Activated T-helper 1 cell treated with anti-CD3 and anti-CD28 coated beads, Interleukin-12 subunit alpha, Interleukin-12 subunit beta, Interleukin-2, Interleukin-4 antibody, amounts not matched to agents 30 ng/mL and 10 ng/mL and 1 ng/mL, durations not matched to agents 14 hours and 24 hours and 36 hours (primary cell): ENCODE measurements around the gene SPATS2. TPM values are rescaled to one million over a fixed set of nuclear protein-coding genes. Genes with fewer than 3 reads are reported as not detected.
"Not testable (repeated sequence)": the region's sequence is repeated elsewhere in the genome, so short reads cannot be mapped to it uniquely, and the experiment has no call there.

Experiments used
- DNase-seq: peaks from one replicate; pipeline ENCODE4 v3.0.0; 2021; ENCODE audit warnings: low spot score
- H3K27ac Mint-ChIP-seq: one replicate; pipeline ENCODE4 v1.8.0; 2021; ENCODE audit warnings: mild to moderate bottlenecking, mixed read lengths
- H3K27me3 Mint-ChIP-seq: one replicate; pipeline ENCODE4 v1.8.0; 2022; ENCODE audit warnings: mild to moderate bottlenecking, moderate library complexity, mixed read lengths; ENCODE audit not compliant: insufficient read depth
- H3K36me3 Mint-ChIP-seq: one replicate; pipeline ENCODE4 v1.8.0; 2021; ENCODE audit warnings: low read depth, mixed read lengths
- H3K4me1 Mint-ChIP-seq: one replicate; pipeline ENCODE4 v1.8.0; 2021; ENCODE audit warnings: low read depth, mixed read lengths
- H3K4me3 Mint-ChIP-seq: one replicate; pipeline ENCODE4 v1.8.0; 2021; ENCODE audit warnings: mild to moderate bottlenecking, moderate library complexity, mixed read lengths
- H3K9me3 Mint-ChIP-seq: one replicate; pipeline ENCODE4 v1.8.0; 2021; ENCODE audit warnings: mixed read lengths
- intact Hi-C: fragments of 100-400 bp; cut with micrococcal nuclease; formaldehyde crosslinking; loops from one replicate; pipeline ENCODE4 v1.15.1; 2024
- total RNA-seq: library from RNA; stranded (reverse); gene quantifications from 2 replicates; pipeline ENCODE4 v1.2.3, GENCODE V29; 2022

Gene SPATS2
- total RNA-seq, 1 donor from 2014 or later: 12.0 TPM

DNA sequence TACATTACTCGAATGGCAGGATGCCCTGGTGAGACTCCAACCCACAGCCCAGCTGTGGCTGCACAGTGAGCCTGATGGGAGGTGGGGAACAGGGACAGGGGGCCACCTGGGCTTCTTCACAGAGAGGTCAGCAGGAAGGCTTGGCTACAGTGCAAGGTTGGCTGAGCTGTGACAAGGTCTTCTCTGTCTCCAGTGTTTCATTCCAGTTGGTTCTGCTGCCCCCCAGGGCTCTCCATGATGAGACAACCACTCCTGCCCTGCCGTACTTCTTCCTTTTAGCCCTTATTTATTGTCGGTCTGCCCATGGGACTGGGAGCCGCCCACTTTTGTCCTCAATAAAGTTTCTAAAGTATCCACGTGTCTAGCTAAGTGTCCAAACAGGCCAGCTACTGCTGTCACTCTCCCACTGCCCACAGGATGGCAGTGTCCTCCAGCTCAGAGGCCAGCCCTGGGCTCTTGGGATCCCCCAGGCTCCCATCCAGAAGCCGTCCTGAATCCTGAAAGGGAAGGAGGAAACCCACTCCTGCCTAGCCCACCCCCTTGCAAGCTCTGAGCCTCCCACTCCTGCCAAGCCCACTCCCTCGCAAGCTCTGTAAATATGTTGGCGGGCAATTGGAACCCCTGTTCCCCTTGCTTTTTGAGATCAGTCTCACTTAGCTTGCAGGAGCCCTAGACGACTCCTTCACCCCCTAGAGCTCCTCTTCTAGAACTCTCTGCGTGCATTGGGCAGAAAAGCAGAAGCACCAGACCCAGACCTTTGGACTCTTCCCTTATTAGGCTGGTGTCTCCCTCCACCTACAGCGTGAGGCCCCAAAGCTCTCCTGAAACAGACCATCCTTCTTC lies 35.7 kb upstream of the SPATS2 start:
- no peak for DNase-seq
- Mint-ChIP-seq H3K4me1 (peaks cover 7% of the 10 kb centered on the region), H3K9me3 (no peaks in the 10 kb centered on the region), H3K27me3 (peaks cover 30% of the 10 kb centered on the region), H3K27ac (no peak overlapping the region), H3K4me3 (no peak overlapping the region), H3K36me3 (peaks cover 33% of the 10 kb centered on the region)
- intact Hi-C loops: loop anchor here (2.0 kb wide), 1 partner anchor 15 kb away; the partner anchor contains the start of gene DNAJC22

DNA sequence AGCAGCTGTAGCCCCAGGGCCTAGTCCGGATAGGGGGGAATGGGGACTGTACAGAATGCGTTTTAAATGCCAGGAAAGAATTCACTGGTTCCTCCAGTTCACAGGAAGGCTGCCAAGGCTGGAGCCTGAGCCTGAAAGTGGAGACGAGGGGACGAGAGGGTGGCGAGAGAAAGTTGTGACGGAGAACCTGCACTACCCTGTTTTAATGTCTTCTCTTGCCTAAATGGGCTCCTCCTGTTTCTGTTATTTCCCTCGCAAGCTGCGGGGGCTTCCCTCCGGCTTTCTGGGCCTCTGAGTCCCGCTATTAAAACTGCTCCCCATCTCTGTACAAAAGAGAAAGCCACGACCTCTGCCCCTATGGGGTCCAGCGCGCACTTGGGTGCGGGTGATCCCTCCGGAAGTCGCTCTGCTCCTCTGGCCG lies 34.8 kb upstream of the SPATS2 start:
- DNase-seq: no peak
- Mint-ChIP-seq H3K4me1 (peaks cover 11% of the 10 kb centered on the region), H3K36me3 (peaks cover 29% of the 10 kb centered on the region), H3K9me3 (no peaks in the 10 kb centered on the region), H3K27me3 (peaks cover 37% of the 10 kb centered on the region), H3K27ac (no peak overlapping the region), H3K4me3 (no peak overlapping the region)
- intact Hi-C loops: loop anchor here (2.0 kb wide), 1 partner anchor 14 kb away; the partner anchor contains the start of gene DNAJC22

DNA sequence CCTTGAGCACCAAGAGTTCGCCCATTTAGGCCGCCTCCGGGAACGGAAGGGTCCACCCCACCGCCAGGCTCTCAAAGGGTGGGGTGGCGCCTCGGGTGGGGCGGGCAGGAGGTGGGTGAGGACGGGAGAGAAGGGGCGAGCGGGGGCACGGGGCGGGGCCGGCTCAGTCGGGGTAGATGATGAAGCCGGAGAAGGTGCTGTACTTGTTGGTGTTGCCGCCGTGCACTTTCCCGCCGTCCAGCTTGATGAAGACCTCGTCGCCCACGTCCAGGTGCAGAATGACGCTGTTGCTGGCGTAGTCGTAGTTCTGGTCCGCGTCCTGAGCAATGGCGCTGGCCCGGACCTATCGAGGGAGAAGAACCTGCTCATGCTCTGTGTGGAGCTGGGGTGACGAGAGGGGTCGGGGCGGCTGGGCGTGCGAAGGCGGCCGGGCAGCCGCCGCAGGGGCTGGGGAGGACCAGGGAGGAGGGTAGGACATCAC lies 34.3 kb upstream of the SPATS2 start:
- Mint-ChIP-seq H3K27me3 (peaks cover 42% of the 10 kb centered on the region), H3K4me1 (peaks cover 16% of the 10 kb centered on the region), H3K36me3 (peaks cover 25% of the 10 kb centered on the region), H3K4me3 (peak overlapping the region; percentile 29), H3K9me3 (no peaks in the 10 kb centered on the region), H3K27ac (no peak overlapping the region)
- intact Hi-C loops: loop anchor here (2.0 kb wide), 1 partner anchor 14 kb away; the partner anchor contains the start of gene DNAJC22
- DNase-seq: no peak

DNA sequence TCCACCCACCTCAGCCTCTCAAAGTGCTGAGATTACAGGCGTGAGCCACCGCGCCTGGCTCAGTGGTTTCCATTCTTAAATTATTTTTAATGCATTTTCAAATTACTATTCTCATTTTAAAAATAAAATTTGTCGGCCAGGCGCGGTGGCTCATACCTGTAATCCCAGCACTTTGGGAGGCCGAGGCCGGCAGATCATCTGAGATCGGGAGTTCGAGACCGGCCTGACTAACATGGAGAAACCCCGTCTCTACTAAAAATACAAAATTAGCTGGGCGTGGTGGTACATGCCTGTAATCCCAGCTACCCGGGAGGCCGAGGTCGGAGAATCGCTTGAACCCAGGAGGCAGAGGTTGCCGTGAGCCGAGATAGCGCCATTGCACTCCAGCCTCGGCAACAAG lies 33.5 kb upstream of the SPATS2 start:
- Mint-ChIP-seq H3K27me3 (peaks cover 50% of the 10 kb centered on the region), H3K4me1 (peaks cover 21% of the 10 kb centered on the region), H3K36me3 (peaks cover 22% of the 10 kb centered on the region)
- DNase-seq, H3K27ac Mint-ChIP-seq, H3K9me3 Mint-ChIP-seq, H3K4me3 Mint-ChIP-seq: not testable (repeated sequence)
- intact Hi-C loops: loop anchor here (2.0 kb wide), 1 partner anchor 13 kb away; the partner anchor contains the start of gene DNAJC22

DNA sequence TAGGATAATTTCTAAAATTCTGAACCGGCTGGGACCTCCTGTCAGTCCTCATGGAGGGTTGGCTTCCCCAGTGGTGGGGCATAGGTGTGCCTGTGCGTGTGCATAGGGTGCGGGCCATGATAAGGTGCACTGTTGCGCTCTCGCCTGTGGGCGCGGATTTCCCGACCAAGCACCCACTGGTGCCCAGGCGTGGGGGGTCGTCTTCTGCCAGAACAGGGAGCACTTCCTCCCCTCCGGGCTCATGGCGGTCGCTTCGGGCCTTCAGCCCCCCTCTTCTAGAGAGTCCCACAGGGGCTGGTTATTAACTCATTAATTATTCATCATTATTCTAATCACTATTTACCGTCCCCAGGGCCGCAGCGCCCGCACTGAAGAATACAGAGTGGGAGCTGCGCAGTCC lies 33.0 kb upstream of the SPATS2 start:
- Mint-ChIP-seq H3K27me3 (peaks cover 54% of the 10 kb centered on the region), H3K27ac (no peak overlapping the region), H3K4me3 (no peak overlapping the region), H3K4me1 (peaks cover 21% of the 10 kb centered on the region), H3K9me3 (no peaks in the 10 kb centered on the region), H3K36me3 (peaks cover 22% of the 10 kb centered on the region)
- no peak for DNase-seq
- intact Hi-C loops: no loop called here

DNA sequence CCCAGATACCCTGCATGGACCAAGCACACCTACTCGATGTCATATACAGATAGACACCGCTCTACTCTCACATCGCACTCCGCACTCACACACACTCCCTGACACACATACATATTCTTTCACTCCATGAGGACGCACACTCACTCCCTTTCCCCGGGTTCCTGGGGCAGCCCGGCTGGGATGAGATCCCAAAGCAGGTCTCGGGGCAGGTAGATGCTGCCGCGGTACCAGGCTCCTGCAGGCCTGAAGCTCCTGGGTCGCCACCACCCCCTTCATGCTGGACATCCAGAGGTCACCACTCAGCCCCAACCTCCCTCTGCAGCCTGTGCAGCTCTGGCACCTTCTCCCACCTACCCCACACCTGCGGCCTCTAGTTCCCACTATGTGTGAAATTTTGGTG lies 32.6 kb upstream of the SPATS2 start:
- intact Hi-C loops: no loop called here
- Mint-ChIP-seq H3K4me1 (peaks cover 21% of the 10 kb centered on the region), H3K4me3 (no peak overlapping the region), H3K27me3 (peaks cover 57% of the 10 kb centered on the region), H3K36me3 (peaks cover 21% of the 10 kb centered on the region), H3K27ac (peak overlapping the region; percentile 6), H3K9me3 (no peaks in the 10 kb centered on the region)
- no peak for DNase-seq

DNA sequence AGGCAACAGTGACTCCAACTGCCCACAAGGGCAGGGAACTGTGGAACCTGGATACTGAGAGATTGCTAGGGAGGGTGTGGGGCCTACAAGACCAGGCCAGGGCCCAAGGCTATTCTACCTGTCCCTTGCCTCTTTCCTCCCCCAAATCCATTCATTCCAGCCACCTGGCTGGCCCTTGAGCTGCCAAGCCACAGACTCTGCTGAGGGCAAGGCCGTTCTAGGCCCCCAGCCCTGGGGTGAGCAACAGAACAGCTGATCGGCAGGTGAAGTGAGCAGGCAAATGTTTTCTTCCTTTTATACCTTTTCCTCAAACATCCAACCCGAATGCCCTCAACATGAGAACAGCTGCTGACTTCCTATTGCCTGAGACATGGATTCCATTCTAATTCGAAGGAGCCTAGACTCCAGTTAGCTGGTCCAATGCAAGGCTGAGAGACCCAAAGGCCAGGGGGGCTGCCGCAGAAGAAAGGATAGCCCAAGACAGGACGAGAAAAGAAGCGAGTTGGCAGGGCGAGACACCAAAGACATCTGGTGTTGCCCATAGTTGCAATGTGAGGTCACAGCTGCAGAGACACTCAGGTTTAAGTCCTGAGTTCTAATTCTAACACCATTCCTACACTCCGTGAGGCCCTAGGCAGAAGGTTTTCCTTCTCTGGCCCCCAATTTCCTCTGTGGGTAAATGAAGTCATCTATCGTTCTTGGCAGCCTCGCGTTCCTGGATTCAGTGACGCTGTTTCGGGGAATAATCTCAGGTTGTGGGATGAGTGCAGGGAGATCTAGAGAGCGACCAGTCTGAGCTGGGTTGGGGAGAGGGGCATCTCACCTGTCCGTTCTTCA lies 31.9 kb upstream of the SPATS2 start:
- H3K27ac Mint-ChIP-seq: peak overlapping the region; percentile 50
- DNase-seq: no peak
- H3K27me3 Mint-ChIP-seq: peaks cover 63% of the 10 kb centered on the region
- peaks cover 18% of the 10 kb centered on the region for H3K36me3 Mint-ChIP-seq
- H3K4me3 Mint-ChIP-seq: no peak overlapping the region
- peaks cover 21% of the 10 kb centered on the region for H3K4me1 Mint-ChIP-seq
- no peaks in the 10 kb centered on the region for H3K9me3 Mint-ChIP-seq
- intact Hi-C loops: no loop called here

DNA sequence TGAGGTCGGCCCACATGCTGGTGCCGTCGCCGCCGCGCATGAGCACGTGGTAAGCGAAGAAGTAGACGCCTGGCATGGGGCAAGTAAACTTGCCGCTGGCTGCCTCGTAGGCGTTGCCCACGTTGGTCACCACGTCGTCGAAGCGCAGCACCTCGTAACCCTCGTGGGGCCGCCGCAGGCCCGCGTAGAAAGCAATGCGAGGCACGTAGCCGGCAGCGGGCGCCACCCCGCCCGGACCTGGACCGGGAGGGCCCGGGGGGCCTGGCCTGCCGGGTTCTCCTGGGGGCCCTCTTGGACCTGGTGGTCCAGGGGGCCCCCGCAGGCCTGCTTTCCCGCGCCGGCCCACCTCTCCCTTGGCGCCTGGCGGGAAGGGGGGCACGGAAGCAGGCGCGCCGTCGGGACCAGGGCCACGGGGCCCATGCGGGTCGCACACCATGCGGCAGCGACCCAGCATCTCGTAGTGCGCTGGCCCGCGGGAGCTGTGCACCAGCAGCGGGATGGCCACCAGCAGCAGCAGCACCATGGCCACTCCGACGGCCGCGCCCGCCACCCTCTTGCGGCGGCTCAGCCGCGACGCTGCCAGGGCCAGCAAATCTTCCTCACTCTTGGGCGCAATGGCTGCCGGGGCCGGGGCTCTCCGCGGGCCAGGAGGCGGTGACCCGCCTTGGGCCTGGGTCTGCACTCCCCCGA lies 31.2 kb upstream of the SPATS2 start:
- H3K36me3 Mint-ChIP-seq: peaks cover 13% of the 10 kb centered on the region
- no peak for DNase-seq
- H3K27me3 Mint-ChIP-seq: peaks cover 70% of the 10 kb centered on the region
- intact Hi-C loops: no loop called here
- no peak overlapping the region for H3K4me3 Mint-ChIP-seq
- H3K9me3 Mint-ChIP-seq: no peaks in the 10 kb centered on the region
- peak overlapping the region; percentile 50 for H3K27ac Mint-ChIP-seq
- H3K4me1 Mint-ChIP-seq: peaks cover 21% of the 10 kb centered on the region

DNA sequence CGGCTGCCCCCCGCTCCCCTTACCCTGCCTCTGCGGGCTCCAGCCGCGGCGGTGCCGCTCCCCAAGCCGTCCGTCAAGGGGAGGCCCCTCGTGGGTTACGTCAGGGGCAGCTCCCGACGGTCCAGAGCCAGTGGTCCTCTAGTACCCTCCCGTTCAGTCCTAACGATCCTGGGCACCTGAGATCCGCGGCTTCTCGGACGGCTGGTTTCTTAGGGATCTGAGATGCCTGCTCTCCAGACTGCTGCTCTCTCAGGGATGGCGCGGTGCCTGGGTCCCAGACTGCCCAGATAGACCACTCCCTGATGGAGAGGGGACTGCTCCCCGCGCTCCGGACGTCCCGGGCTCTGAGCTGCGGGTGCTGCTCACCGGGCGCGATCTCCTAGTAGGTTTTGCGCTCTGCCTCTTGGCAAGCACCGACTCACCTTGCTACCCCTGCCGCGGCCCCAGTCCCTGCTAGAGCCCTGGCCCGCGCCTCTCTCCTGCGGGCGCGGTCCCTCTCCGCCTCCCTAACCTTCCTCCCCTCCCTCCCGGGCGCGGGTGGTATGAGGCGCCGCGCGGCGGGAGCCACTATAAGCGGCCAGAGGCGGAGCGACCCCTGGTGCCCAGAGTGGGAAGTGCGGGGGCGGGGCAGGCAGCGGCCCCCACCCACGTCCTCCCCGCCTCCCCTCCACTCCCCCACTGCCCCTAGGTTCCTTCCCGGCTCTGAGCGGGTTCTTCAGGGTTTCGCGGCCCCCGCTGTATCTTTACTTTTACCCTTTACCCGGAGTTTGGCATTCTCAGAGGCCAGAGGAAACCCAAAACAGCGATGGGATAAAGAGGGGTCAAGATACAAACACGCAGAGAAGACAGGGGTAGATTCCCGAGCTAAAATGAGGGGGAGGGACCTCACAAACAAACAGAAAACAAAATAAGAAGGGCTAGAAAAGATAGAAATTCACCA lies 30.3 kb upstream of the SPATS2 start, which contains the start of gene C1QL4:
Gene C1QL4, minus strand, starts transcription at position 544 of the 940 bp plus-strand sequence. CDS start 711 bp downstream, outside the sequence.
- H3K4me3 Mint-ChIP-seq: peak within 1 kb of the TSS; percentile 63
- intact Hi-C loops: loop anchor here (1.0 kb wide), 3 partner anchors 9 to 49 kb away; partner anchors contain the start of genes DNAJC22 and TROAP
- H3K27ac Mint-ChIP-seq: peak within 1 kb of the TSS; percentile 52
- no peaks in the 10 kb centered on the region for H3K9me3 Mint-ChIP-seq
- H3K27me3 Mint-ChIP-seq: peaks cover 76% of the 10 kb centered on the region
- H3K4me1 Mint-ChIP-seq: peaks cover 21% of the 10 kb centered on the region
- DNase-seq: peak; percentile 83
- H3K36me3 Mint-ChIP-seq: peaks cover 5% of the 10 kb centered on the region

DNA sequence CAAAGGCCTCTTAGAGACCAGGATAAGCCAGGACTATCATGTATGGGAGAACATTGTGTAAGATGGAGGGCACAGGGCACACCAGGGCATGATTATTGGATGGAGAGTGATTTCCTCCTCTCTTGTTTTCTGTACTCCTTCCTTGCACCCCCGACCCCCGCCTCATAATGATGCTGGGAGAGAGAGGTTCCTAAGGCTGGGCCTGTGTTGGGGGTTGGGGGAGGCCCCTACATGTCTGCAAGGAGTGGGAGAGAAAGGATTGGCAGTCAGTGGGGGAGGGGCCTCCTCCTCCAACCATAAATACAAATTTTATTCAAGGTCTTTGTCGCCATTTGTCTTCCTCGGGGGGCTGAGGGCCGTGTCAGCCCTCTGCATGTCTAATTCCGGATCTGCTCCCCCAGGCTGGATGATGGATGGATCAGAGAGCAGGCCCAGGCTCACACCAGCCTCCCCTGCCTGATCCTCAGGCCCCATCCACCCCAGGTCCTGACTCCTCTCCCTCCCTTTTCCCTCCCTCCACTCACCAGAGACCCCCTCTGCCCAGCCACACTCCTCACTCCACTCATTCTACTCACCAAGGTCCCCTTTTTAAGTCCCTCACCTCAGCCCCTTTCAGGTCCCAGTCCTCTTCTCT lies 28.3 kb upstream of the SPATS2 start:
- Mint-ChIP-seq H3K36me3 (no peaks in the 10 kb centered on the region), H3K9me3 (no peaks in the 10 kb centered on the region), H3K27ac (no peak overlapping the region), H3K4me3 (no peak overlapping the region), H3K27me3 (peaks cover 79% of the 10 kb centered on the region), H3K4me1 (peaks cover 25% of the 10 kb centered on the region)
- no peak for DNase-seq
- intact Hi-C loops: no loop called here

DNA sequence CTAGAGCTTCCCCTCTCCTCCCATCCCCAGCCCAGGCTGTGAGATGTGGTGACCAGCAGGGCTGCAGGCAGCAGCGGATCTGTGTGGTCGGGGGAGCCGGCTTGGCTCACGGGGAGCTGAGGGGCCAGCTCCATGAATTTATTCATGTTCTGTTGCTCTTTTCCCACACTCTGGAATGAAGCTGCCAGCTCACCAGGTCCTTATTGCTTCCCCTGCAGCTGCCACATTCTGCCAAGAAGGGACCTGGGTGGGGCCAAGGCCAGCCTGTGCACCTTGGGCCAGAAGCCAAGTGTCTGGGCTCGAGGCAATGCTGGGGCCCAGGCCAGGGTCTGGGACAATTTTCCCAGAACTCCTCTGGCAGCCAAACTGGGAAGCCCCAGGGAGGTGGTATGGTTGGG lies 27.8 kb upstream of the SPATS2 start:
- peaks cover 25% of the 10 kb centered on the region for H3K4me1 Mint-ChIP-seq
- no peak for DNase-seq
- intact Hi-C loops: no loop called here
- H3K9me3 Mint-ChIP-seq: no peaks in the 10 kb centered on the region
- no peak overlapping the region for H3K27ac Mint-ChIP-seq
- no peak overlapping the region for H3K4me3 Mint-ChIP-seq
- no peaks in the 10 kb centered on the region for H3K36me3 Mint-ChIP-seq
- peaks cover 78% of the 10 kb centered on the region for H3K27me3 Mint-ChIP-seq
